HG02678 (cell line): Measurements from ENCODE around the gene NFILZ.

Experiments
- ATAC-seq: cut with Tn5 transposase; IDR thresholded peaks from one replicate; pipeline ENCODE4 v1.9.1; 2021; ENCODE audit warnings: mild to moderate bottlenecking, moderate library complexity; ENCODE audit not compliant: unreplicated experiment

Gene NFILZ

GRCh38 chr19:8641221-8641907 lies 10.9 kb downstream of the NFILZ start:
- ATAC-seq, result no peak

- no peak for ATAC-seq
These were observed 11.6 kb downstream of the NFILZ start for GRCh38 chr19:8641908-8642547.

GRCh38 chr19:8642561-8642960 lies 12.1 kb downstream of the NFILZ start:
- ATAC-seq, result no peak

GRCh38 chr19:8643860-8644653 lies 13.6 kb downstream of the NFILZ start:
- ATAC-seq, result no peak

GRCh38 chr19:8648240-8648639 lies 17.8 kb downstream of the NFILZ start:
- ATAC-seq, result no peak

- no peak for ATAC-seq
These were observed 24.3 kb downstream of the NFILZ start for GRCh38 chr19:8654591-8655339.

GRCh38 chr19:8655340-8655709 lies 24.9 kb downstream of the NFILZ start:
- ATAC-seq, result no peak

GRCh38 chr19:8657869-8658268 lies 27.4 kb downstream of the NFILZ start:
- ATAC-seq, result no peak

GRCh38 chr19:8659905-8660304 lies 29.5 kb downstream of the NFILZ start:
- ATAC-seq, result no peak

- ATAC-seq, result no peak
These were observed 31.8 kb downstream of the NFILZ start for GRCh38 chr19:8662263-8662662.

- no peak for ATAC-seq
These were observed 33.7 kb downstream of the NFILZ start for GRCh38 chr19:8663920-8664670.

- ATAC-seq, result no peak
These were observed 34.2 kb downstream of the NFILZ start for GRCh38 chr19:8664671-8665057.

GRCh38 chr19:8665468-8666213 lies 35.2 kb downstream of the NFILZ start:
- no peak for ATAC-seq

- ATAC-seq, result no peak
These were observed 36.5 kb downstream of the NFILZ start for GRCh38 chr19:8666814-8667405.

- no peak for ATAC-seq
These were observed 43.0 kb downstream of the NFILZ start for GRCh38 chr19:8673276-8673891.

GRCh38 chr19:8675066-8675465 lies 44.6 kb downstream of the NFILZ start:
- ATAC-seq, result no peak

GRCh38 chr19:8678244-8678807 lies 47.9 kb downstream of the NFILZ start:
- no peak for ATAC-seq
